GM23248 (cell line): Measurements from ENCODE around the gene WBP2. TPM values are rescaled to one million over a fixed set of nuclear protein-coding genes. Genes with fewer than 3 reads are reported as not detected.

Experiments used
- DNase-seq: peaks from one replicate; pipeline ENCODE4 v3.0.0-alpha.2; 2015
- H2AFZ ChIP-seq: fragments of 200-600 bp; sonication (generic); 2 replicates; pipeline ENCODE4 v1.6.1; 2016; ENCODE audit warnings: antibody characterized with exemption
- H3F3A ChIP-seq: fragments of 200-600 bp; sonication (generic); 2 replicates; pipeline ENCODE4 v1.6.1; 2016; ENCODE audit warnings: mild to moderate bottlenecking, antibody characterized with exemption, mixed run types; ENCODE audit not compliant: insufficient read depth
- H3K27ac ChIP-seq: fragments of 200-600 bp; sonication (generic); 2 replicates; pipeline ENCODE4 v1.5.1; 2016; ENCODE audit warnings: mild to moderate bottlenecking
- H3K27me3 ChIP-seq: fragments of 200-600 bp; sonication (generic); replicated peaks from 2 replicates; pipeline ENCODE4 v1.6.1; 2016; ENCODE audit warnings: mild to moderate bottlenecking; ENCODE audit not compliant: insufficient read depth
- H3K36me3 ChIP-seq: fragments of 200-600 bp; sonication (generic); 2 replicates; pipeline ENCODE4 v1.6.1; 2016; ENCODE audit warnings: low read depth, mild to moderate bottlenecking
- H3K4me1 ChIP-seq: fragments of 200-600 bp; sonication (generic); 2 replicates; pipeline ENCODE4 v1.6.1; 2016; ENCODE audit warnings: mild to moderate bottlenecking; ENCODE audit not compliant: insufficient read depth
- H3K4me2 ChIP-seq: fragments of 200-600 bp; sonication (generic); one replicate; pipeline ENCODE4 v1.6.1; 2016; ENCODE audit warnings: mild to moderate bottlenecking; ENCODE audit not compliant: unreplicated experiment
- H3K4me3 ChIP-seq: fragments of 200-600 bp; sonication (generic); 2 replicates; pipeline ENCODE4 v1.5.1; 2016; ENCODE audit warnings: mild to moderate bottlenecking
- H3K79me2 ChIP-seq: fragments of 200-600 bp; sonication (generic); 2 replicates; pipeline ENCODE4 v1.6.1; 2016; ENCODE audit warnings: mild to moderate bottlenecking; ENCODE audit not compliant: insufficient read depth
- H3K9ac ChIP-seq: fragments of 200-600 bp; sonication (generic); 2 replicates; pipeline ENCODE4 v1.6.1; 2016; ENCODE audit warnings: mild to moderate bottlenecking
- H3K9me2 ChIP-seq: fragments of 200-600 bp; sonication (generic); 2 replicates; pipeline ENCODE4 v1.6.1; 2016; ENCODE audit warnings: mixed run types, mild to moderate bottlenecking, moderate library complexity; ENCODE audit not compliant: insufficient read depth
- H3K9me3 ChIP-seq: fragments of 200-600 bp; sonication (generic); one replicate; pipeline ENCODE4 v1.6.1; 2017; ENCODE audit warnings: low read depth
- H4K20me1 ChIP-seq: fragments of 200-600 bp; sonication (generic); 2 replicates; pipeline ENCODE4 v1.6.0; 2016; ENCODE audit not compliant: insufficient read depth
- EZH2 ChIP-seq: fragments of 200-600 bp; sonication (generic); IDR thresholded peaks from 2 replicates; pipeline ENCODE4 v1.6.1; 2018; ENCODE audit warnings: antibody characterized with exemption, mild to moderate bottlenecking; ENCODE audit not compliant: insufficient read depth, poor library complexity, severe bottlenecking
- EZH2phosphoT487 ChIP-seq: fragments of 200-600 bp; sonication (generic); IDR thresholded peaks from 2 replicates; pipeline ENCODE4 v1.6.1; 2018; ENCODE audit warnings: antibody characterized with exemption, moderate library complexity, mild to moderate bottlenecking, low read depth; ENCODE audit not compliant: insufficient read depth
- WGBS, 2 experiments: methylation state at CpG; one replicate each; pipeline ENCODE4 v1.1.6; 2015 to 2017; ENCODE audit warnings: low lambda C conversion rate in 2 of 2, low coverage in 1 of 2; ENCODE audit errors: missing lambda C conversion rate in 2 of 2; 5-methylcytosine and 5-hydroxymethylcytosine counted together
- in situ Hi-C: fragments of 300-500 bp; cut with MboI; formaldehyde crosslinking; loops from 2 replicates; pipeline ENCODE4 v1.15.0; 2020
- polyA plus RNA-seq: library from polyadenylated mRNA; unstranded; fragments of >200 nt; fragmentation: Nextera tagmentation; extraction: Ambion mirVana; gene quantifications from 2 replicates; pipeline ENCODE4 v1.2.1, GENCODE V29; 2016
- total RNA-seq: library from RNA; depleted of rRNA; stranded (reverse); fragments of >200 nt; shearing (Covaris generic); gene quantifications from 2 replicates; pipeline ENCODE4 v1.2.3, GENCODE V29; 2014

WBP2 gene
- total and polyA plus RNA-seq, 2 experiments from 2014 or later: 17.4 to 59.4 TPM

GRCh38 chr17:75826561-75827307, 28.4 kb downstream of the WBP2 start:
- in situ Hi-C loops: no loop called here
- 76 to 79% methylated on average over 14 of the region's 14 CpGs for WGBS, 2 experiments
- H3K9ac ChIP-seq: no peak overlapping the region
- H3F3A ChIP-seq: no peaks in the 10 kb centered on the region
- H3K9me3 ChIP-seq: no peaks in the 10 kb centered on the region
- no peaks in the 10 kb centered on the region for H3K27me3 ChIP-seq
- no peaks in the 10 kb centered on the region for H3K36me3 ChIP-seq
- H3K9me2 ChIP-seq: no peaks in the 10 kb centered on the region
- no peak for TF ChIP-seq EZH2
- no peak for TF ChIP-seq EZH2phosphoT487
- no peaks in the 10 kb centered on the region for H3K79me2 ChIP-seq
- no peak overlapping the region for H3K27ac ChIP-seq
- H4K20me1 ChIP-seq: no peaks in the 10 kb centered on the region
- DNase-seq: no peak
- no peak overlapping the region for H2AFZ ChIP-seq
- peaks cover 1% of the 10 kb centered on the region for H3K4me1 ChIP-seq
- no peak overlapping the region for H3K4me3 ChIP-seq
- H3K4me2 ChIP-seq: no peak overlapping the region

GRCh38 chr17:75825748-75826370, 29.3 kb downstream of the WBP2 start:
- no peaks in the 10 kb centered on the region for H3F3A ChIP-seq
- in situ Hi-C loops: no loop called here
- no peaks in the 10 kb centered on the region for H3K27me3 ChIP-seq
- H2AFZ ChIP-seq: no peak overlapping the region
- no peak overlapping the region for H3K27ac ChIP-seq
- H3K4me3 ChIP-seq: no peak overlapping the region
- no peak overlapping the region for H3K9ac ChIP-seq
- no peaks in the 10 kb centered on the region for H3K9me2 ChIP-seq
- H3K36me3 ChIP-seq: no peaks in the 10 kb centered on the region; the same call in 1 of the 2 replicates
- no peak overlapping the region for H3K4me2 ChIP-seq
- 91 to 92% methylated on average over 12 of the region's 12 CpGs for WGBS, 2 experiments
- TF ChIP-seq EZH2 (no peak), EZH2phosphoT487 (no peak)
- no peaks in the 10 kb centered on the region for H3K9me3 ChIP-seq
- no peaks in the 10 kb centered on the region for H3K79me2 ChIP-seq
- no peaks in the 10 kb centered on the region for H4K20me1 ChIP-seq
- DNase-seq: no peak
- H3K4me1 ChIP-seq: no peaks in the 10 kb centered on the region

GRCh38 chr17:75825149-75825552, 30.0 kb downstream of the WBP2 start:
- in situ Hi-C loops: no loop called here
- no peaks in the 10 kb centered on the region for H3K27me3 ChIP-seq
- H3K4me2 ChIP-seq: no peak overlapping the region
- no peaks in the 10 kb centered on the region for H3K79me2 ChIP-seq
- no peak overlapping the region for H3K27ac ChIP-seq
- H3K36me3 ChIP-seq: no peaks in the 10 kb centered on the region; the same call in 1 of the 2 replicates
- no peak for TF ChIP-seq EZH2phosphoT487
- no peak for TF ChIP-seq EZH2
- no peaks in the 10 kb centered on the region for H3F3A ChIP-seq
- 81 to 86% methylated on average over 12 to 13 of the region's 13 CpGs for WGBS, 2 experiments
- H2AFZ ChIP-seq: no peak overlapping the region
- no peak overlapping the region for H3K9ac ChIP-seq
- H4K20me1 ChIP-seq: no peaks in the 10 kb centered on the region
- no peaks in the 10 kb centered on the region for H3K4me1 ChIP-seq
- H3K9me2 ChIP-seq: no peaks in the 10 kb centered on the region
- H3K4me3 ChIP-seq: no peak overlapping the region
- H3K9me3 ChIP-seq: no peaks in the 10 kb centered on the region
- no peak for DNase-seq

GRCh38 chr17:75824666-75825065, 30.5 kb downstream of the WBP2 start:
- Histone ChIP-seq H3K4me2 (no peak overlapping the region), H3K27ac (no peak overlapping the region), H3K9ac (no peak overlapping the region), H3K9me3 (no peaks in the 10 kb centered on the region), H3K36me3 (no peaks in the 10 kb centered on the region; the same call in 1 of the 2 replicates), H3K79me2 (no peaks in the 10 kb centered on the region), H4K20me1 (no peaks in the 10 kb centered on the region), H3K9me2 (no peaks in the 10 kb centered on the region), H3K4me3 (no peak overlapping the region), H2AFZ (no peak overlapping the region), H3K4me1 (no peaks in the 10 kb centered on the region), H3F3A (no peaks in the 10 kb centered on the region), H3K27me3 (no peaks in the 10 kb centered on the region)
- TF ChIP-seq EZH2phosphoT487: no peak
- TF ChIP-seq EZH2: no peak
- in situ Hi-C loops: no loop called here
- DNase-seq: no peak
- 18 to 26% methylated on average over 2 of the region's 2 CpGs for WGBS, 2 experiments
